Lower lobe of right lung (tissue), 2 donors: ENCODE results near the gene PTPN14. TPM values are rescaled to one million over a fixed set of nuclear protein-coding genes. Genes with fewer than 3 reads are reported as not detected.

Experiments
- ATAC-seq, 2 donors: fragments of 200-7000 bp; cut with Tn5 transposase; one replicate each; pipeline ENCODE4 v1.9.1; 2020 to 2022; ENCODE audit warnings: mild to moderate bottlenecking in 2 of 2, moderate library complexity in 2 of 2
- DNase-seq: peaks from one replicate; pipeline ENCODE4 v3.0.0-alpha.2; 2020
- H3K27ac ChIP-seq: fragments of 200-600 bp; one replicate; pipeline ENCODE4 v1.8.0; 2022
- H3K27me3 ChIP-seq: fragments of 200-600 bp; one replicate; pipeline ENCODE4 v1.8.0; 2022; ENCODE audit warnings: low read depth
- H3K36me3 ChIP-seq: fragments of 200-600 bp; one replicate; pipeline ENCODE4 v1.8.0; 2022; ENCODE audit warnings: mild to moderate bottlenecking
- H3K4me1 ChIP-seq: fragments of 200-600 bp; one replicate; pipeline ENCODE4 v1.8.0; 2022
- H3K4me3 ChIP-seq: fragments of 200-600 bp; one replicate; pipeline ENCODE4 v1.8.0; 2022; ENCODE audit warnings: mild to moderate bottlenecking
- H3K9me3 ChIP-seq: fragments of 200-600 bp; one replicate; pipeline ENCODE4 v1.8.0; 2022
- CTCF ChIP-seq: fragments of 200-600 bp; IDR thresholded peaks from one replicate; pipeline ENCODE4 v1.8.0; 2022; ENCODE audit warnings: antibody characterized with exemption, mild to moderate bottlenecking
- intact Hi-C: fragments of 100-400 bp; cut with DNase I; formaldehyde crosslinking; loops from one replicate; pipeline ENCODE4 v1.11.0; 2022
- total RNA-seq: library from RNA; stranded (reverse); fragmentation: NEBNext Ultra II Directional; extraction: Animal tissue kit (Norgen Biotek cat#: 25700); gene quantifications from one replicate; pipeline ENCODE4 v1.2.1, GENCODE V29; 2021
- donor health status: DM: no; HTN: yes; CAD: no; lungs with severe emphysema.

PTPN14 gene
- total RNA-seq, 1 donor from 2014 or later: 34.1 TPM

DNA sequence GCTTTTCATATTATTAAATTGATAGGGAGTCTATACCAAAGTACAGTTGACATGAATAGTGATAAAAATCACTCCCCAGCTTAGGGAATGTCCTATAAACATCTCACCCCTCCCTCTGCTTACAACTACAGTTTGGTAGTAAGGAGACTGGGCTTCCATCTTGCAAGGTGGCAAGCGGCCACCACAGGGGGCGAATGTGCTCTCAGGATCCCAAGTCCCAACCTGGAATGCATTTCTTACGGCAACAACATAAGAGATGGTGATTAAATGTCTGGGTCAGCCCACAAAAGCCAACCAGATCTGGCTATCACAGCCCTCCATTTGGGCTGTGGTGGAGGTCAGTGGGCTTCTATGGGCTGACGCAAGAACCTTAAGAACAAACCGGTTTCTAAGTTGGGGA, 202.4 kb downstream of the PTPN14 start:
- peaks cover 5% of the 10 kb centered on the region for H3K36me3 ChIP-seq
- intact Hi-C loops: no loop called here
- no peaks in the 10 kb centered on the region for H3K27me3 ChIP-seq
- no peak for TF ChIP-seq CTCF
- H3K4me3 ChIP-seq: no peak overlapping the region
- no peaks in the 10 kb centered on the region for H3K9me3 ChIP-seq
- DNase-seq (no peak), ATAC-seq (no peak)
- H3K27ac ChIP-seq: no peak overlapping the region
- H3K4me1 ChIP-seq: no peaks in the 10 kb centered on the region

GRCh38 chr1:214344897-214345296, 206.5 kb downstream of the PTPN14 start:
- Histone ChIP-seq H3K4me3 (no peak overlapping the region), H3K9me3 (no peaks in the 10 kb centered on the region), H3K4me1 (no peaks in the 10 kb centered on the region), H3K27ac (no peak overlapping the region), H3K36me3 (peaks cover 5% of the 10 kb centered on the region), H3K27me3 (no peaks in the 10 kb centered on the region)
- no peak for ATAC-seq
- intact Hi-C loops: no loop called here
- TF ChIP-seq CTCF: no peak
- no peak for DNase-seq

DNA sequence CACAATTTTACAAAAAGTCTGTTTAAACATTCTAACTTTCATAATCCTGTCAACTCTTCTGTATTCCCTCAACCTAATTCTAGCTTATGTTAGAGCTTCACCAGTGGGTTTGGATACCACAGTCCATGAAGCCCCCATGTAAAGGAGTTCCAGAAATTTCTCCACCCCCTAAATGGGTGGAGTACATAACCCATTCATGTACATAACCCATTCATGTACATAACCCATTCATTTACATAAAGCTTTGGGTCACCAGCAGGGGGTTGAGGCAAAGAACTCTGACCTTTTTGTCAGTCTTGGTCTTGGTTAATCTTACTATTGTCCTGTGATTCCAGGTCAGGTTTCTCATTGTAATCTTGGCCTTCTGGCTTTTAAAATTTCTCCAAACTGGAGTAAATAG, 208.9 kb downstream of the PTPN14 start:
- Histone ChIP-seq H3K9me3 (no peaks in the 10 kb centered on the region), H3K27ac (no peak overlapping the region), H3K36me3 (peaks cover 1% of the 10 kb centered on the region), H3K27me3 (no peaks in the 10 kb centered on the region), H3K4me1 (no peaks in the 10 kb centered on the region), H3K4me3 (no peak overlapping the region)
- intact Hi-C loops: no loop called here
- DNase-seq (no peak), ATAC-seq (no peak)
- TF ChIP-seq CTCF: no peak

- intact Hi-C loops: no loop called here
- no peaks in the 10 kb centered on the region for H3K27me3 ChIP-seq
Observed at GRCh38 chr1:214341932-214342331, 209.5 kb downstream of the PTPN14 start.

DNA sequence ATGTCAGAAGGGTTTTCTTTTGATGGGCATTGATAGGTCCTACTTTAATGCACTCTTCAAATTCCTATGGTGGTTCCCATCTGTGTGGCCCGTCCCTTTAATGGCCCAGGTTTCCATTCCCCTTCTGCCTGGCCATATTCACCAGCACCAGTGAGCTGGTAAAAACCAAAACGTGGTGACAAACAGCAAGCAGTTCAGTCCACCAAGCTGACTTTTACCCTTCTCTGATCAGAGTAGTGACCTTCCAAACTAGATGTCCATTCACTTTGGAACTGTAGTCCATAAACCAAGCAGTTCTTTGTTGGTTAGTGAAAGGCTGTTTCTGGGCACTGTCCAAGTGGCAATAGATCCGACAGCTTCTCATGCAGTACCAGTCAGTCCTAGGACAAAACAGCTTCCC, 209.9 kb downstream of the PTPN14 start:
- H3K27me3 ChIP-seq: no peaks in the 10 kb centered on the region
- no peak overlapping the region for H3K27ac ChIP-seq
- H3K4me1 ChIP-seq: no peaks in the 10 kb centered on the region
- DNase-seq (no peak), ATAC-seq (no peak)
- no peak for TF ChIP-seq CTCF
- peaks cover 6% of the 10 kb centered on the region for H3K36me3 ChIP-seq
- no peaks in the 10 kb centered on the region for H3K9me3 ChIP-seq
- H3K4me3 ChIP-seq: no peak overlapping the region
- intact Hi-C loops: no loop called here

More at GRCh38 chr1:214341932-214342331, 209.5 kb downstream of the PTPN14 start:
- H3K36me3 ChIP-seq: peaks cover 6% of the 10 kb centered on the region
- TF ChIP-seq CTCF: no peak
- no peak for DNase-seq
- H3K4me3 ChIP-seq: no peak overlapping the region
- no peak overlapping the region for H3K27ac ChIP-seq
- no peaks in the 10 kb centered on the region for H3K4me1 ChIP-seq
- ATAC-seq: no peak
- H3K9me3 ChIP-seq: no peaks in the 10 kb centered on the region

GRCh38 chr1:214338212-214338611, 213.2 kb downstream of the PTPN14 start:
- intact Hi-C loops: no loop called here
- DNase-seq (no peak), ATAC-seq (no peak)
- Histone ChIP-seq H3K27ac (no peak overlapping the region), H3K9me3 (no peaks in the 10 kb centered on the region), H3K27me3 (no peaks in the 10 kb centered on the region), H3K36me3 (peaks cover 11% of the 10 kb centered on the region), H3K4me3 (no peak overlapping the region), H3K4me1 (no peaks in the 10 kb centered on the region)
- TF ChIP-seq CTCF: no peak
